ENCODE results near the gene SCN2B.

- TF ChIP-seq, protein P1, sequence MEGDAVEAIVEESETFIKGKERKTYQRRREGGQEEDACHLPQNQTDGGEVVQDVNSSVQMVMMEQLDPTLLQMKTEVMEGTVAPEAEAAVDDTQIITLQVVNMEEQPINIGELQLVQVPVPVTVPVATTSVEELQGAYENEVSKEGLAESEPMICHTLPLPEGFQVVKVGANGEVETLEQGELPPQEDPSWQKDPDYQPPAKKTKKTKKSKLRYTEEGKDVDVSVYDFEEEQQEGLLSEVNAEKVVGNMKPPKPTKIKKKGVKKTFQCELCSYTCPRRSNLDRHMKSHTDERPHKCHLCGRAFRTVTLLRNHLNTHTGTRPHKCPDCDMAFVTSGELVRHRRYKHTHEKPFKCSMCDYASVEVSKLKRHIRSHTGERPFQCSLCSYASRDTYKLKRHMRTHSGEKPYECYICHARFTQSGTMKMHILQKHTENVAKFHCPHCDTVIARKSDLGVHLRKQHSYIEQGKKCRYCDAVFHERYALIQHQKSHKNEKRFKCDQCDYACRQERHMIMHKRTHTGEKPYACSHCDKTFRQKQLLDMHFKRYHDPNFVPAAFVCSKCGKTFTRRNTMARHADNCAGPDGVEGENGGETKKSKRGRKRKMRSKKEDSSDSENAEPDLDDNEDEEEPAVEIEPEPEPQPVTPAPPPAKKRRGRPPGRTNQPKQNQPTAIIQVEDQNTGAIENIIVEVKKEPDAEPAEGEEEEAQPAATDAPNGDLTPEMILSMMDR (IDR thresholded peaks at IDR 0.05; ENCODE audit: poor library complexity, severe bottlenecking): no peak
- TF ChIP-seq EP300 (conservative IDR thresholded peaks at IDR 0.05; ENCODE audit: poor library complexity, severe bottlenecking) (no peak), TAF1 (IDR thresholded peaks at IDR 0.05; ENCODE audit: low read depth) (no peak), POLR2AphosphoS5 (IDR thresholded peaks at IDR 0.05) (no peak), SMC3 (conservative IDR thresholded peaks at IDR 0.05; ENCODE audit: poor library complexity) (no peak)
Measured at GRCh38 chr11:118132385-118133151, 43.9 kb downstream of the SCN2B start.

All from neural cell (in vitro differentiated cells).